ENCODE measurements around the gene DPT. TPM values are rescaled to one million over a fixed set of nuclear protein-coding genes. Genes with fewer than 3 reads are reported as not detected.

The DPT gene
- total RNA-seq, 4 donors from 2014 or later = 43.7 to 105 (median 57.5) TPM

DNA sequence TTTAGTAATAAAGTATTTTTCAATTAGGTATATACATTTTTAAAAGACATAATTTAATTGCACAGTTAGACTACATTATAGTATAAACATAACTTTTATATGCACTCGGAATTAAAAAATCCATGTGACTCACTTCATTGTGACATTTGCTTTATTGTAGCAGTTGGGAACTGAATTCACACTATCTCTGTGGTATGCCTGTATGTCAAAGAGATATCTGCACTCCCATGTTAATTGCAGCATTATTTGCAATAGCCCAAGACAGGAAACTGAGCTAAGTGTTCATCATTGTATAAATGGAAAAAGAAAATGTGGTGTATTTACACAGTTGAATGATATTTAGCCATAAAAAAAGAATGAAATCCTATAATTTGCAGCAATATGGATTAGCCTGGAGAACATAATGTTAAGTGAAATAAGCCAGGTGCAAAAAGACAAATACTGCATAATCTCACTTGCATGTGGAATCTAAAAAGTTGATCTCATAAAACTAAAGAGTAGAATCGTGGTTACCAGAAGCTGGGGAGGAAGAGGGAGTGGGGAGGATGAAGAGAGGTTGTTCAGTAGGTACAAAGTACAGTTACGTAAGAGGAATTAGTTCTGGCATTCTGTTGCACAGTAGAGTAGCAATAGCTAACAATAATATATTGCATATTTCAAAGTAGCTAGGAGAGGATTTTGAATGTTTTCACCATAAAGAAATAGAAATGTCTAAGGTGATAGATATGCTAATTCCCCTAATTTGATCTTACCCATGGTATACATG is 64.8 kb downstream of the DPT start:
- TF ChIP-seq, protein P1, sequence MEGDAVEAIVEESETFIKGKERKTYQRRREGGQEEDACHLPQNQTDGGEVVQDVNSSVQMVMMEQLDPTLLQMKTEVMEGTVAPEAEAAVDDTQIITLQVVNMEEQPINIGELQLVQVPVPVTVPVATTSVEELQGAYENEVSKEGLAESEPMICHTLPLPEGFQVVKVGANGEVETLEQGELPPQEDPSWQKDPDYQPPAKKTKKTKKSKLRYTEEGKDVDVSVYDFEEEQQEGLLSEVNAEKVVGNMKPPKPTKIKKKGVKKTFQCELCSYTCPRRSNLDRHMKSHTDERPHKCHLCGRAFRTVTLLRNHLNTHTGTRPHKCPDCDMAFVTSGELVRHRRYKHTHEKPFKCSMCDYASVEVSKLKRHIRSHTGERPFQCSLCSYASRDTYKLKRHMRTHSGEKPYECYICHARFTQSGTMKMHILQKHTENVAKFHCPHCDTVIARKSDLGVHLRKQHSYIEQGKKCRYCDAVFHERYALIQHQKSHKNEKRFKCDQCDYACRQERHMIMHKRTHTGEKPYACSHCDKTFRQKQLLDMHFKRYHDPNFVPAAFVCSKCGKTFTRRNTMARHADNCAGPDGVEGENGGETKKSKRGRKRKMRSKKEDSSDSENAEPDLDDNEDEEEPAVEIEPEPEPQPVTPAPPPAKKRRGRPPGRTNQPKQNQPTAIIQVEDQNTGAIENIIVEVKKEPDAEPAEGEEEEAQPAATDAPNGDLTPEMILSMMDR (IDR thresholded peaks at IDR 0.05) = no peak
- no peak for TF ChIP-seq POLR2A (IDR thresholded peaks at IDR 0.05)
- H3K27me3 ChIP-seq = no peaks in the 10 kb centered on the region
- H3K4me3 ChIP-seq = no peak overlapping the region
- no peak for DNase-seq
- H3K4me1 ChIP-seq = no peaks in the 10 kb centered on the region
- H3K9me3 ChIP-seq = no peaks in the 10 kb centered on the region
- H3K36me3 ChIP-seq = no peaks in the 10 kb centered on the region
- H3K27ac ChIP-seq = no peak overlapping the region
- intact Hi-C loops (cut with DNase I; ENCODE audit: low total_unique reads) = no loop called here

DNA sequence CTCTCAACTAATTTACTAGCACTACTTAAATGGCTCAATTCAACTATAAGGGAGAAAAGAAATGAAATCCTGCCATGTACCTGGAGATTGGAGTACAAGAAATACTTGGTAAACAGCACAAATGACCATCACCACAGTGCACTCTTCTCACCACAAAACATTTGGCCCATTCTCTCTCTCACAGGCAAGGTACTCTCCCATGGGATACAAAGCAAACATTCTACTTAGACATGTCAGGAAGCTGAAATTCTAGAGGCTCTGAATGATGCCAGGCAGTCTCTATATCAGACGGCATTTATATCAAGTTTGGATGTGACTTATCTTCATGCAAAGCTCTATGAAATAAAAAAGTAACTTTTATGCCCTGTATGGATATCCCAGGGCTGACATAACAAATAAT is 72.5 kb downstream of the DPT start:
- TF ChIP-seq, protein P1 (IDR thresholded peaks at IDR 0.05) = no peak
- no peak for TF ChIP-seq POLR2A (IDR thresholded peaks at IDR 0.05)
- Histone ChIP-seq H3K9me3 (no peaks in the 10 kb centered on the region), H3K4me1 (no peaks in the 10 kb centered on the region), H3K4me3 (no peak overlapping the region), H3K27ac (no peak overlapping the region), H3K27me3 (no peaks in the 10 kb centered on the region), H3K36me3 (no peaks in the 10 kb centered on the region)
- intact Hi-C loops (cut with DNase I; ENCODE audit: low total_unique reads) = no loop called here
- no peak for DNase-seq

DNA sequence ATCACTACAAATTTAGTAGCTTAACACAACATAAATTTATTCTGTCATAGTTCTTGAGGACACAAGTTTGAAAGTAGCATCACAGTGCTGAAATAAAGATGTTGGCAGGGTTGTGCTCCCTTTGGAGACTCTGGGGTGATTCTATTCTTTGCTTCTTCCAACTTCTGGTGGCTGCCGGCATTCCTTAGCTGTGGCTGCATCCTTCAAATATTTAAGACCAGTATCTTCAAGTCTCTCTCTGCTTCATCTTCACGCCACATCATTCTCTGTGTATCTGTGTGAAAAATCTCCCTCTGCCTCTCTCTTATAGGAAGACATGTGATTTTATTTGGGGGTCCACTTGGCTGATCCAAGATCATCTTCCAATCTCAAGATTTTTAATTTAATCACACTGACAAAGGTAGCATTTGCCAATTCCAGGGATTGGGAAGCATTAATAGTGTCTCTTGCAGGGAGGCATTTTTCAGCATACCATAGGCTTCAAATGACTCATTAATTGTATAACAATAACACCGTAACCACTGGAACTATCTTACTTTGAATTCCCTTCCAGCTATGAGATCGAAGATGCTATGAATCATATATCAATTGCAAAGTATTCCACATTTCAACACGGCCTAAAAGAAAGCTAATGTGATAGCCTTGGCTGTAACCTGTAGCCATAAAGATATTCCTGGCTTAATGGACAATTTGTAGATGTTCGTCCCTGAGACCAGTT is 74.6 kb downstream of the DPT start:
- Histone ChIP-seq H3K9me3 (no peaks in the 10 kb centered on the region), H3K27ac (no peak overlapping the region), H3K4me3 (no peak overlapping the region), H3K4me1 (no peaks in the 10 kb centered on the region), H3K36me3 (no peaks in the 10 kb centered on the region), H3K27me3 (no peaks in the 10 kb centered on the region)
- TF ChIP-seq, protein P1 (IDR thresholded peaks at IDR 0.05) = no peak
- TF ChIP-seq POLR2A (IDR thresholded peaks at IDR 0.05) = no peak
- intact Hi-C loops (cut with DNase I; ENCODE audit: low total_unique reads) = no loop called here
- no peak for DNase-seq

DNA sequence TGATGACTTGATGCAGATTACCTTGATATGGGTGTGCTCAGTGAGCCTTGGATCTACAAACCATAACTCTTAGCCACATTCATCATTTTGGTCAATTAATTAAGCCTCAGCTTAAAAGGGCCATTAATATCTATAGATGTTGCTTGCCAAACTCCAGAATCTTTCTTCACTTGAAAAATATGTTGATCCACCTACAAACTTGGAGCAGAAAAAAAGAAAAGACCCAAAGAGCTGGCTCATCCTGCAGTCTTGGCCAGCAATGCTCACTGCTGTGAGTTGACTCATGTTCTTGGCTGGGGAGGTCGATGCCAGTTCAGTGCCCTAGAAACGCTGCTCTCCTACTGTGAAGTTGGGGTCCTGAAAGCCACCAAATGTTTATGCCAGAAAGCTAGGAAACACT is 75.4 kb downstream of the DPT start:
- Histone ChIP-seq H3K27me3 (no peaks in the 10 kb centered on the region), H3K4me1 (no peaks in the 10 kb centered on the region), H3K27ac (no peak overlapping the region), H3K9me3 (no peaks in the 10 kb centered on the region), H3K36me3 (no peaks in the 10 kb centered on the region), H3K4me3 (no peak overlapping the region)
- no peak for TF ChIP-seq POLR2A (IDR thresholded peaks at IDR 0.05)
- no peak for DNase-seq
- intact Hi-C loops (cut with DNase I; ENCODE audit: low total_unique reads) = no loop called here

DNA sequence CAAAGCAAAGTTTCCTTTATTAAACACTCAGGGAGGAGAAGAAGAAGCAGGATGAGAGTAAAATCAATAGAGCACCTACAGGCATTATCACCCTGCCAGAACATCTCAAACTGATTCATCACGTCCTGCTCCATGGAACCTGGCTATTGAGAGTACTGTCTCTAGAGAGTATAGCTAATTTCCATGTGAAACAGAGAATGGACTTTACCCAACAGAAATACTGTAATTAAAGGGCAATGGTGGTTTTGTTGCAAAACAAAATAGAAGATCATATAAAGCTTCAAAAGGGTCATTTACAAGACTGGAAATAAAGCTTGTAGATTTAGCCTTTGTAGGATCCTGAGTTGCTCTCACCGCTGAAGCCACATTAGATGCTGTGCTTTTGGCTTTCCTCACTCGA is 83.3 kb downstream of the DPT start:
- Histone ChIP-seq H3K27ac (no peak overlapping the region), H3K27me3 (no peaks in the 10 kb centered on the region), H3K4me3 (no peak overlapping the region), H3K4me1 (no peaks in the 10 kb centered on the region), H3K9me3 (no peaks in the 10 kb centered on the region), H3K36me3 (no peaks in the 10 kb centered on the region)
- intact Hi-C loops (cut with DNase I; ENCODE audit: low total_unique reads) = no loop called here
- no peak for DNase-seq
- TF ChIP-seq POLR2A (IDR thresholded peaks at IDR 0.05) = no peak
- TF ChIP-seq, protein P1 (IDR thresholded peaks at IDR 0.05) = no peak

Other genes starting within 250 kb of the DPT start
- not detected for gene XCL2, start 185.2 kb downstream of the DPT start, total RNA-seq
- under 1 TPM in 2 of 4 donors, not detected in 2; 0.55 to 0.58 TPM for gene XCL1, start 152.6 kb downstream of the DPT start, total RNA-seq

All from uterus (tissue), 4 donors.